ENCODE data around the gene EMX1. TPM values are rescaled to one million over a fixed set of nuclear protein-coding genes. Genes with fewer than 3 reads are reported as not detected.

EMX1 gene
- total RNA-seq, 1 donor from 2014 or later, result not detected

DNA sequence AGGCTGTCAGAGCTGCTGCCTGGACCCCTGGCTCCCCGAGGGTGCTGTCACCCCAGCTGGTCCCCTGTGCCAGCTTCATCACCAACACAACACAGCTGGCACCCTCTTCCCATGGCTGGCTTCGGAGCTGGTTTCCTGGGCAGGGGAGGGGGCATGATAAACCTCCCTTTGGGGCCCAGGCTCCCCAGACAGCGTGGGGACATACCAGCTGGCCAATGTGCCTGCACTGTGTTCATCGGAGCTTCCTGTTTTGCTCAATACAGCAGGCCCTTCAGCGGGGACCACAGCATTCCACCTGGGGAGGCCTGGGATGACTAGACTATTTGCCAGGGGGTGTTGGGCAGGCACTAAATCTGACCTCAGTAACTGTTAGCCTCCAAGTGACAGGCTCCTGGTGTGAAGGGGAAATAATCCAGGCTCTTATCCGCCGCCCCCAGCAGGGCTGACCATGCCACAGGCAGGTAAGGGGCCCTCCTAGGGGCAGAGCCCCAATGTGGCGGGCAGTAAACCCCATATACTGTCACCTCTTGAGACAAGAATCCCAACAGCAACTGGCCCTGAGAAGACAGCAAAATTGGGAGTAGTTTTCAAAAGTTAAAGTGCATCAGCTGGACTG lies 44.6 kb downstream of the EMX1 start:
- no peak overlapping the region for H3K27ac Mint-ChIP-seq (ENCODE audit: unreplicated experiment)
- peaks cover under 1% of the 10 kb centered on the region for H3K36me3 Mint-ChIP-seq (ENCODE audit: unreplicated experiment)
- H3K9me3 Mint-ChIP-seq (ENCODE audit: unreplicated experiment), result no peaks in the 10 kb centered on the region
- H3K4me1 Mint-ChIP-seq (ENCODE audit: unreplicated experiment), result peaks cover 7% of the 10 kb centered on the region
- no peaks in the 10 kb centered on the region for H3K27me3 Mint-ChIP-seq (ENCODE audit: unreplicated experiment)
- TF ChIP-seq, protein P1, sequence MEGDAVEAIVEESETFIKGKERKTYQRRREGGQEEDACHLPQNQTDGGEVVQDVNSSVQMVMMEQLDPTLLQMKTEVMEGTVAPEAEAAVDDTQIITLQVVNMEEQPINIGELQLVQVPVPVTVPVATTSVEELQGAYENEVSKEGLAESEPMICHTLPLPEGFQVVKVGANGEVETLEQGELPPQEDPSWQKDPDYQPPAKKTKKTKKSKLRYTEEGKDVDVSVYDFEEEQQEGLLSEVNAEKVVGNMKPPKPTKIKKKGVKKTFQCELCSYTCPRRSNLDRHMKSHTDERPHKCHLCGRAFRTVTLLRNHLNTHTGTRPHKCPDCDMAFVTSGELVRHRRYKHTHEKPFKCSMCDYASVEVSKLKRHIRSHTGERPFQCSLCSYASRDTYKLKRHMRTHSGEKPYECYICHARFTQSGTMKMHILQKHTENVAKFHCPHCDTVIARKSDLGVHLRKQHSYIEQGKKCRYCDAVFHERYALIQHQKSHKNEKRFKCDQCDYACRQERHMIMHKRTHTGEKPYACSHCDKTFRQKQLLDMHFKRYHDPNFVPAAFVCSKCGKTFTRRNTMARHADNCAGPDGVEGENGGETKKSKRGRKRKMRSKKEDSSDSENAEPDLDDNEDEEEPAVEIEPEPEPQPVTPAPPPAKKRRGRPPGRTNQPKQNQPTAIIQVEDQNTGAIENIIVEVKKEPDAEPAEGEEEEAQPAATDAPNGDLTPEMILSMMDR (IDR thresholded peaks at IDR 0.05), result no peak
- no peak overlapping the region for H3K4me3 Mint-ChIP-seq (ENCODE audit: unreplicated experiment)
- no peak for DNase-seq (ENCODE audit: extremely low spot score, unreplicated experiment)

GRCh38 chr2:72962911-72963310 lies 45.6 kb downstream of the EMX1 start:
- H3K36me3 Mint-ChIP-seq (ENCODE audit: unreplicated experiment), result no peaks in the 10 kb centered on the region
- H3K4me1 Mint-ChIP-seq (ENCODE audit: unreplicated experiment), result peaks cover 7% of the 10 kb centered on the region
- H3K4me3 Mint-ChIP-seq (ENCODE audit: unreplicated experiment), result no peak overlapping the region
- no peak for DNase-seq (ENCODE audit: extremely low spot score, unreplicated experiment)
- H3K9me3 Mint-ChIP-seq (ENCODE audit: unreplicated experiment), result no peaks in the 10 kb centered on the region
- no peaks in the 10 kb centered on the region for H3K27me3 Mint-ChIP-seq (ENCODE audit: unreplicated experiment)
- H3K27ac Mint-ChIP-seq (ENCODE audit: unreplicated experiment), result peak overlapping the region; percentile 41
- TF ChIP-seq, protein P1 (IDR thresholded peaks at IDR 0.05), result no peak

DNA sequence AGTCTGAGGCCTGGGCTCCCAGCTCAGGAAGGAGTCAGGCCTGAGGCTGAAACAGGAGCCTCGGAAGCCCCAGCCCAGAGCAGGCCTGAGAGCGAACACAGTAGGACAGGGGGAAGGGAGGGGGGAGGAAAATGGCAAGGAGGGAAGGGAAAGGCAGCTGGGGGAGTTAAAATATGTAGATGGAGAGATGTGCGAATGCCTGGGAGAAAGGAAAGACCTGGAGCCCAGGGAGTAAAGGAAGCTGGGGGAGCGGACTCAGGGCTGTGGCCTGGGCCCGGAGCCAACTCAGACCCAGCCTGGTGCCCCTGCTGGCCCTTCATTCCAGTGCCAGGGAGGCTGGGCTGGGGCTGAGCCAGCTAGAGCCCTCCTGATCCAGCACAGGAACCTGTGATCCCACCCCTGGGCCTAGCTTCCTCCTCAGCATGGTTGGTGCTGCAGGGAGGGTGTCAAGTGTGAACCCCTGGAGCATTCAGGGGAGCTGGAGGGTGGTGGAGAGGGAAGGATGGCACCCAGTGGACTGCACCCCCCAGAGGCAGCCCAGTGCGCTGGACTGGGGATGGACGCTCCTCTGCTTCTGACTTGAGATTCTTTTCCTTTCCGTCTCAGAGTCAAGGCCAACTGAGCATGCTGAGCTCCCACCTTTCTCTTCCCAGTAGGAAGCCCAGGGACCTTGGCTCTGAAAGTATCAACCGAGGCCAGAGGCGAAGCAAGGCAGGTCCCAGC lies 46.3 kb downstream of the EMX1 start:
- DNase-seq (ENCODE audit: extremely low spot score, unreplicated experiment), result no peak
- H3K27ac Mint-ChIP-seq (ENCODE audit: unreplicated experiment), result no peak overlapping the region
- TF ChIP-seq, protein P1 (IDR thresholded peaks at IDR 0.05), result no peak
- H3K36me3 Mint-ChIP-seq (ENCODE audit: unreplicated experiment), result no peaks in the 10 kb centered on the region
- peaks cover 7% of the 10 kb centered on the region for H3K4me1 Mint-ChIP-seq (ENCODE audit: unreplicated experiment)
- no peaks in the 10 kb centered on the region for H3K27me3 Mint-ChIP-seq (ENCODE audit: unreplicated experiment)
- H3K9me3 Mint-ChIP-seq (ENCODE audit: unreplicated experiment), result no peaks in the 10 kb centered on the region
- H3K4me3 Mint-ChIP-seq (ENCODE audit: unreplicated experiment), result no peak overlapping the region

- Mint-ChIP-seq H3K27me3 (ENCODE audit: unreplicated experiment) (no peaks in the 10 kb centered on the region), H3K9me3 (ENCODE audit: unreplicated experiment) (no peaks in the 10 kb centered on the region), H3K4me1 (ENCODE audit: unreplicated experiment) (peaks cover 7% of the 10 kb centered on the region), H3K4me3 (ENCODE audit: unreplicated experiment) (no peak overlapping the region), H3K36me3 (ENCODE audit: unreplicated experiment) (no peaks in the 10 kb centered on the region), H3K27ac (ENCODE audit: unreplicated experiment) (no peak overlapping the region)
- no peak for DNase-seq (ENCODE audit: extremely low spot score, unreplicated experiment)
- TF ChIP-seq, protein P1 (IDR thresholded peaks at IDR 0.05), result no peak
Observed at GRCh38 chr2:72964146-72964525, 46.8 kb downstream of the EMX1 start.

DNA sequence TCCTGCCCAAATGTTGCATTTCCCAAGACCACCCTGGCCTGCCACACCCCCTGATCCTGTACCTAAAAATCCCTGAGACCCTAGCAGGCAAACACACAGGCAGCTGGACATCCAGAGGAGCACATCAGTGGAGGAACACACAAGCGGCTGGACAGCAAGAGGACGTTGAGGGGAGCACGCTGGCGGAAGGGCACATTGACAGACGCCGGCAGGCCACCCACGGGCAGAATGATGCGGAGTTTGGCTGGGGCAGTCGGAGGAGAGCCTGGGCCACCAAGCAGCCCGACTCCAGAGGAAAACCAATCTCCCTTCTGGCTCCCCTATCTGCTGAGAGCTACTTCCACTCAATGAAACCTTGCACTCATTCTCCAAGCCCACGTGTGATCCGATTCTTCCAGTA lies 47.7 kb downstream of the EMX1 start:
- no peak overlapping the region for H3K27ac Mint-ChIP-seq (ENCODE audit: unreplicated experiment)
- H3K4me1 Mint-ChIP-seq (ENCODE audit: unreplicated experiment), result peaks cover 7% of the 10 kb centered on the region
- peaks cover 3% of the 10 kb centered on the region for H3K36me3 Mint-ChIP-seq (ENCODE audit: unreplicated experiment)
- TF ChIP-seq, protein P1 (IDR thresholded peaks at IDR 0.05), result no peak
- DNase-seq (ENCODE audit: extremely low spot score, unreplicated experiment), result no peak
- no peak overlapping the region for H3K4me3 Mint-ChIP-seq (ENCODE audit: unreplicated experiment)
- H3K9me3 Mint-ChIP-seq (ENCODE audit: unreplicated experiment), result no peaks in the 10 kb centered on the region
- no peaks in the 10 kb centered on the region for H3K27me3 Mint-ChIP-seq (ENCODE audit: unreplicated experiment)
